SK-N-SH treated with all-trans-retinoic acid at 6 μM for 48 hours (cell line): ENCODE data around the gene PDE3A.

Experiments
- ARNTL ChIP-seq: fragments of 450-650 bp; formaldehyde crosslinking; IDR thresholded peaks from 2 replicates; pipeline ENCODE4 v1.5.0; 2020; ENCODE audit warnings: low read depth, mild to moderate bottlenecking, moderate library complexity, borderline replicate concordance
- BACH2 ChIP-seq: fragments of 250-450 bp; sonication (Bioruptor Pico); IDR thresholded peaks from 2 replicates; pipeline ENCODE4 v1.9.0; 2021; ENCODE audit warnings: mild to moderate bottlenecking, borderline replicate concordance
- CSDC2 ChIP-seq: fragments of 250-450 bp; sonication (Bioruptor Pico); IDR thresholded peaks from 2 replicates; pipeline ENCODE4 v1.5.0; 2020; ENCODE audit warnings: mild to moderate bottlenecking, moderate library complexity
- CSRNP3 ChIP-seq: fragments of 250-450 bp; sonication (Bioruptor Pico); IDR thresholded peaks from 2 replicates; pipeline ENCODE4 v1.5.1; 2021; ENCODE audit warnings: mild to moderate bottlenecking, moderate library complexity
- ESRRG ChIP-seq: fragments of 250-450 bp; sonication (Bioruptor Pico); IDR thresholded peaks from 2 replicates; pipeline ENCODE4 v1.6.1; 2021; ENCODE audit warnings: mild to moderate bottlenecking
- PATZ1 ChIP-seq: fragments of 250-450 bp; sonication (Bioruptor Pico); IDR thresholded peaks from 2 replicates; pipeline ENCODE4 v1.8.0; 2020; ENCODE audit warnings: mild to moderate bottlenecking, moderate library complexity, borderline replicate concordance
- TCF4 ChIP-seq: fragments of 250-450 bp; sonication (Bioruptor Pico); IDR thresholded peaks from 2 replicates; pipeline ENCODE4 v1.8.0; 2021; ENCODE audit warnings: mild to moderate bottlenecking, moderate library complexity, borderline replicate concordance
- TSHZ2 ChIP-seq: fragments of 250-450 bp; sonication (Bioruptor Pico); IDR thresholded peaks from 2 replicates; pipeline ENCODE4 v1.5.0; 2020; ENCODE audit warnings: mild to moderate bottlenecking, moderate library complexity
- ZC3H10 ChIP-seq: fragments of 250-450 bp; sonication (Bioruptor Pico); IDR thresholded peaks from 2 replicates; pipeline ENCODE4 v1.5.1; 2021; ENCODE audit warnings: mild to moderate bottlenecking, moderate library complexity
- ZFP3 ChIP-seq: fragments of 250-450 bp; sonication (Bioruptor Pico); IDR thresholded peaks from 2 replicates; pipeline ENCODE4 v1.5.0; 2020; ENCODE audit warnings: mild to moderate bottlenecking, moderate library complexity
- ZFP30 ChIP-seq: fragments of 450-650 bp; formaldehyde crosslinking; IDR thresholded peaks from 2 replicates; pipeline ENCODE4 v1.5.0; 2022; ENCODE audit warnings: mild to moderate bottlenecking, moderate library complexity
- ZNF8 ChIP-seq: fragments of 450-650 bp; formaldehyde crosslinking; IDR thresholded peaks from 2 replicates; pipeline ENCODE4 v1.5.0; 2020; ENCODE audit warnings: mild to moderate bottlenecking, moderate library complexity

DNA sequence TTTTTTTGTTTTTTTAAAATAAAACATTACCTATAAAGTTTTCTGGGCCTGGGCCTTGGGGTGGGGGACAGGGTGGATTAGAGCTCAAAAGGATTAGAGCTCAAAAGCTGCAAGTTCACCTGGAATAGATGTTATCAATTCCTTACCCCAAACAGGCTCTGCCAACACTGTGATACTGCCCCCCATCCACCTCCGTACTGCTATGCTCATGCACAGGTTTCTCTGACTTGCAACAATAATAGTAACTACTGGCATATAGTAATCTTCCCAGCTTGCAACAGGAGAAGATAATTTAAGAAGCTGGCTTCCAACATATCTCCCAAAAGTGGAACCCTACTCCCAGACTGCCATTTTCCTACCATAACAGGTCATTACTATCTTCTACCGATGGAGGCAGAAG is 275.5 kb downstream of the PDE3A start:
- TF ChIP-seq ZFP30 (CRISPR knock-in tag) (no peak), TSHZ2 (CRISPR knock-in tag) (no peak), PATZ1 (CRISPR knock-in tag) (no peak), ZNF8 (no peak), TCF4 (CRISPR knock-in tag) (no peak), ZC3H10 (CRISPR knock-in tag) (no peak), BACH2 (no peak), ZFP3 (CRISPR knock-in tag) (no peak), CSDC2 (CRISPR knock-in tag) (no peak), ESRRG (CRISPR knock-in tag) (no peak), ARNTL (CRISPR knock-in tag) (no peak), CSRNP3 (CRISPR knock-in tag) (no peak)
